Stimulated activated CD8-positive, alpha-beta memory T cell treated with anti-CD3 and anti-CD28 coated beads, Interleukin-7, amount 100 ng/mL, for 24 hours (primary cell): ENCODE measurements around the gene LGR4.

Source experiments
- DNase-seq: peaks from one replicate; pipeline ENCODE4 v3.0.0-alpha.2; 2020; ENCODE audit warnings: low read depth

LGR4 gene

GRCh38 chr11:27427183-27427980 lies 45.2 kb downstream of the LGR4 start:
- DNase-seq = no peak

- no peak for DNase-seq
These were observed 46.8 kb downstream of the LGR4 start for GRCh38 chr11:27425814-27426213.

GRCh38 chr11:27423125-27423524 lies 49.5 kb downstream of the LGR4 start:
- no peak for DNase-seq

- DNase-seq = no peak
These were observed 50.6 kb downstream of the LGR4 start for GRCh38 chr11:27421819-27422494.

GRCh38 chr11:27420722-27421572 lies 51.6 kb downstream of the LGR4 start:
- DNase-seq = no peak

- DNase-seq = no peak
These were observed 52.4 kb downstream of the LGR4 start for GRCh38 chr11:27420217-27420616.

GRCh38 chr11:27418356-27418755 lies 54.2 kb downstream of the LGR4 start:
- no peak for DNase-seq

- no peak for DNase-seq
These were observed 55.9 kb downstream of the LGR4 start for GRCh38 chr11:27416568-27417176.

GRCh38 chr11:27414644-27415043 lies 57.9 kb downstream of the LGR4 start:
- no peak for DNase-seq

- no peak for DNase-seq
These were observed 59.4 kb downstream of the LGR4 start for GRCh38 chr11:27413218-27413617.

GRCh38 chr11:27412192-27412691 lies 60.3 kb downstream of the LGR4 start:
- no peak for DNase-seq

- no peak for DNase-seq
These were observed 61.3 kb downstream of the LGR4 start for GRCh38 chr11:27411328-27411727.

GRCh38 chr11:27410272-27410671 lies 62.3 kb downstream of the LGR4 start:
- DNase-seq = no peak

- no peak for DNase-seq
These were observed 62.8 kb downstream of the LGR4 start for GRCh38 chr11:27409742-27410141.

GRCh38 chr11:27409049-27409448 lies 63.5 kb downstream of the LGR4 start:
- no peak for DNase-seq

GRCh38 chr11:27408246-27408800 lies 64.3 kb downstream of the LGR4 start:
- DNase-seq = no peak

- DNase-seq = no peak
These were observed 65.9 kb downstream of the LGR4 start for GRCh38 chr11:27406498-27407354.

GRCh38 chr11:27405134-27405533 lies 67.5 kb downstream of the LGR4 start:
- DNase-seq = no peak

- DNase-seq = no peak
These were observed 68.2 kb downstream of the LGR4 start for GRCh38 chr11:27404427-27404826.

- DNase-seq = no peak
These were observed 69.4 kb downstream of the LGR4 start for GRCh38 chr11:27403195-27403594.

GRCh38 chr11:27402450-27402849 lies 70.1 kb downstream of the LGR4 start:
- no peak for DNase-seq
